AG09319 (cell line): Measurements from ENCODE around the gene CDH8.
"Not testable (repeated sequence)": the region's sequence is repeated elsewhere in the genome, so short reads cannot be mapped to it uniquely, and the experiment has no call there.

ENCODE experiments used
- DNase-seq: peaks from one replicate; pipeline ENCODE4 v3.0.0-alpha.2; 2010; ENCODE audit warnings: low read depth; ENCODE audit errors: extremely low read depth
- CTCF ChIP-seq: IDR thresholded peaks from 2 replicates; pipeline ENCODE4 v1.5.1; 2011; ENCODE audit warnings: low read depth, mild to moderate bottlenecking, inconsistent platforms, low read length, moderate library complexity

Gene CDH8

GRCh38 chr16:61818850-61819249, 217.4 kb downstream of the CDH8 start:
- no peak for TF ChIP-seq CTCF
- no peak for DNase-seq

- no peak for TF ChIP-seq CTCF
- no peak for DNase-seq
Measured at GRCh38 chr16:61817583-61818278, 218.5 kb downstream of the CDH8 start.

GRCh38 chr16:61814726-61815347, 221.4 kb downstream of the CDH8 start:
- no peak for DNase-seq
- no peak for TF ChIP-seq CTCF

- DNase-seq = no peak
- TF ChIP-seq CTCF = no peak
Measured at GRCh38 chr16:61813339-61813738, 222.9 kb downstream of the CDH8 start.

- no peak for TF ChIP-seq CTCF
- no peak for DNase-seq
Measured at GRCh38 chr16:61812251-61812650, 224.0 kb downstream of the CDH8 start.

- no peak for TF ChIP-seq CTCF
- no peak for DNase-seq
Measured at GRCh38 chr16:61807551-61807950, 228.7 kb downstream of the CDH8 start.

- not testable (repeated sequence) for DNase-seq
Measured at GRCh38 chr16:61801217-61801616, 235.0 kb downstream of the CDH8 start.

- no peak for DNase-seq
- no peak for TF ChIP-seq CTCF
Measured at GRCh38 chr16:61798741-61799140, 237.5 kb downstream of the CDH8 start.
